RWPE1 (cell line): ENCODE results near the gene GPSM1.

Experiments used
- CTCF ChIA-PET: fragments of 350-600 bp; sonication (Branson Sonifier 250); formaldehyde crosslinking; extraction: SDS; loops from one replicate; lab custom pipeline; 2021; lab: Yijun Ruan, JAX
- POLR2A ChIA-PET: fragments of 400-600 bp; formaldehyde crosslinking; extraction: SDS; loops from one replicate; lab custom pipeline; 2020; ENCODE audit warnings: antibody characterized with exemption; ENCODE audit not compliant: low non-redundant PET; lab: Yijun Ruan, JAX
- DNase-seq: peaks from one replicate; pipeline ENCODE4 v3.0.0; 2012; ENCODE audit warnings: low spot score
- H3K27ac ChIP-seq: fragments of 450-650 bp; 2 replicates; pipeline ENCODE4 v1.5.1; 2017
- TF ChIP-seq, protein P1 (sequence below): fragments of 450-650 bp; conservative IDR thresholded peaks from 2 replicates; pipeline ENCODE4 v1.5.1; 2017; ENCODE audit warnings: low read depth, mild to moderate bottlenecking

The GPSM1 gene

DNA sequence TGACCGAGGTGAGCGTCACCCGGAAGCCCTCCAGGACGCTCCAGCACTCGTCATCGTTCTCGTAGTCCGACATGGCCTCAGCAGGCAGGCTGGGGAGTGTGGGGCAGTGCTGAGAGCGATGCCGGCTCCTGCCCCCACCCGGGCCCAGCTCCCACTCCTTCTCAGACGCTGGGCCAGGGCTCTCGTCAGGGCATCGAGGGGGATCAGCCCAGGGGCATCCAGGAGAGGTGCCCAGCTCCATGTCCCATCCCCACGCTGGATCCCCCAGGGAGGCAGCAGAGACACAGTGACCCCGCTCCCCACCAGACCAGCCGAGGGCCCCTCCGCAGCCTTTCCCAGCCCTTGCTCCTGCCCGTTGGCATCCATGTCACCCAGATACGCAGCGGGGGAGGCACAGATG, 44.7 kb downstream of the GPSM1 start:
- H3K27ac ChIP-seq, result peak overlapping the region; percentile 35; the same call in 1 of the 2 replicates
- ChIA-PET CTCF (interaction anchor here (1.3 to 2.0 kb wide), 2 partner anchors 8 to 9 kb away, joined by 3 to 13 read pairs; partner anchors contain the start of gene DNLZ), POLR2A (interaction anchor here (1.2 kb wide), 1 partner anchor 8 kb away, joined by 5 read pairs; the partner anchor contains the start of gene DNLZ)
- TF ChIP-seq, protein P1, sequence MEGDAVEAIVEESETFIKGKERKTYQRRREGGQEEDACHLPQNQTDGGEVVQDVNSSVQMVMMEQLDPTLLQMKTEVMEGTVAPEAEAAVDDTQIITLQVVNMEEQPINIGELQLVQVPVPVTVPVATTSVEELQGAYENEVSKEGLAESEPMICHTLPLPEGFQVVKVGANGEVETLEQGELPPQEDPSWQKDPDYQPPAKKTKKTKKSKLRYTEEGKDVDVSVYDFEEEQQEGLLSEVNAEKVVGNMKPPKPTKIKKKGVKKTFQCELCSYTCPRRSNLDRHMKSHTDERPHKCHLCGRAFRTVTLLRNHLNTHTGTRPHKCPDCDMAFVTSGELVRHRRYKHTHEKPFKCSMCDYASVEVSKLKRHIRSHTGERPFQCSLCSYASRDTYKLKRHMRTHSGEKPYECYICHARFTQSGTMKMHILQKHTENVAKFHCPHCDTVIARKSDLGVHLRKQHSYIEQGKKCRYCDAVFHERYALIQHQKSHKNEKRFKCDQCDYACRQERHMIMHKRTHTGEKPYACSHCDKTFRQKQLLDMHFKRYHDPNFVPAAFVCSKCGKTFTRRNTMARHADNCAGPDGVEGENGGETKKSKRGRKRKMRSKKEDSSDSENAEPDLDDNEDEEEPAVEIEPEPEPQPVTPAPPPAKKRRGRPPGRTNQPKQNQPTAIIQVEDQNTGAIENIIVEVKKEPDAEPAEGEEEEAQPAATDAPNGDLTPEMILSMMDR, result no peak
- DNase-seq, result no peak

DNA sequence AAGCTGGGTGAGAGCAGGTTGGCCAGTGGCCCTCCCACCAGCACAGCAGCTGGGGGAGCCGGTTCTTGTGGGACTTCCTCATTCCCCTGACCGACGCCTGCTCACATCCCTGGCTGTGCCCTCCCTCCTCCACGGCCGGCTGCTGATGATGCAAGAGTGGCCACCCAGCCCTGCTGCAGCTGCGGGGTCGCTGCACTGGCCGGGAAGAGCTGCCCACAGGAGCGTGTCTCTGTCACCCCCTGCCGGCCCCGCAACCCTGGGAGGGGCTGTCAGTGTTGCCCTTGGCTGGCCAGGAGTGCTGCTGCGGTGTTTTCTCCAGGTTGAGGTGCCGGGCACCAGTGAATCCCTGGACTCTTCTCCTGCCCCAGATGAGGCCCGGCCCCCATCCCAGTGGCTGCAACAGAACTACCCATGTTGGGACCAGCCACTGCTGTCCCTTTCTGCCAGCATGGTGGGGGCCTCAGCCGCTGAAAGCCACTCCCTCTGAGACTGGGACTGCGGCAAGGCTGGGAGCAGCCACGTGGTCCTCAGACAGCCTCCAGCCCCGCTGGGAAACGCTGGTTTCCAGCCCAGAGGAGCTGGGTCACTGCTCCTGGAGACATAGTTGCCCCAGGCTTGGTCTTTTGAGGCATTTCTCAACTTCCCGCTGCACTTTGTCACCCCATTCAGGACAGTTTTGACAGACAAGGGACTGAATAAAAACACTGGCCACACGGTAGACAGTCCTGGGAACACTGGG, 45.4 kb downstream of the GPSM1 start:
- POLR2A ChIA-PET, result interaction anchor here (1.2 kb wide), 1 partner anchor 9 kb away, joined by 5 read pairs; the partner anchor contains the start of gene DNLZ
- TF ChIP-seq, protein P1, result no peak
- DNase-seq, result peak; percentile 31
- H3K27ac ChIP-seq, result peak overlapping the region; percentile 35
- CTCF ChIA-PET, result interaction anchor here (0.6 to 2.0 kb wide), 4 partner anchors 8 to 289 kb away, joined by 3 to 13 read pairs (median 4); partner anchors contain the start of gene DNLZ

DNA sequence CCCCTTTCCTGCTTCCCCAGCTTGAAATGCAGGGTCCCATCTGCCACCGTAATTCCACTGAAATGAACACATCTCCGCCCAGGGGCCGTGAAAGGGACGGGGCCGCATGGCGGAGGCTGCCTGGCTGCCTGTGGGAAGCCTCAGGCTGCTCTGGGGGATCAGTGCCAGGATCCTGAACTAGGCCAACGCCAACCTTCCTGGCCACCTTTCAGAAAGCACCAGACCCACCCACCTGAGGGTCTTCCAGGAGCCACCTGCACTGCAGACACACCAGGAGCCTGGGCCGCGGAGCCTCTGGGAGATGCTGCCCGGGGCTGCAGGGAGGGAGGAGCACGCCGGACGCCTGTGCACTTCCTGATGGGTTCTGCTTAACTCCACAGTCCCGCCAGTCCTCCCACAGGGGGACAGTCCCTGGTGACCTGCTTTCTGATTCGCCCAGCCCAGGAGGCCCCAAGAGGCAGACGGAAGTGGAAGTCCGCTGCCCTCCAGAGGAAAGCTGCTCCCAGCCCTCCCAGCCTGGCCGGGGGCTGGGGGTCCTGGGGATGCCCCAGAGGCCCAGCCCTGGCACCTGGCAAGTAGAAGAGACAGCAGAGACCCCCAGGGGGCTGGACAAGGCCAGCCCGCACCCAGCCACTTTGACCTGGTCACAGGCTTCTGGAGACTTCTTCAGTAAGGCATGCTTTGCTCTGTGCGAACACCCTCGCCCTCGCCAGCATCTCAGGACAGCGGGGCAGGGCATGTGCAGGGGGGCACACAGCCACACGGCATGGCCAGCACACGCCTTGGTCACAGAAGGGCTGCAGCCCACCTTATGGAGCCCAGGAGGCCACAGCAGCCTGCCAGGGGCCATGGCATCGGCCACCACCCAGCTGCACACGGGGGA, 46.2 kb downstream of the GPSM1 start, which contains the start of gene CARD9:
Gene CARD9 (minus strand): TSS at position 370 of the 883 bp plus-strand sequence. CDS start 1,591 bp downstream, outside the sequence.
- peak within 1 kb of the TSS; percentile 35 for H3K27ac ChIP-seq
- ChIA-PET CTCF (interaction anchor here (0.6 to 2.0 kb wide), 3 partner anchors 10 to 288 kb away, joined by 3 to 13 read pairs (median 6); partner anchors contain the start of gene DNLZ), POLR2A (interaction anchor here (1.2 kb wide), 1 partner anchor 10 kb away, joined by 5 read pairs; the partner anchor contains the start of gene DNLZ)
- DNase-seq, result no peak
- TF ChIP-seq, protein P1, result no peak

DNA sequence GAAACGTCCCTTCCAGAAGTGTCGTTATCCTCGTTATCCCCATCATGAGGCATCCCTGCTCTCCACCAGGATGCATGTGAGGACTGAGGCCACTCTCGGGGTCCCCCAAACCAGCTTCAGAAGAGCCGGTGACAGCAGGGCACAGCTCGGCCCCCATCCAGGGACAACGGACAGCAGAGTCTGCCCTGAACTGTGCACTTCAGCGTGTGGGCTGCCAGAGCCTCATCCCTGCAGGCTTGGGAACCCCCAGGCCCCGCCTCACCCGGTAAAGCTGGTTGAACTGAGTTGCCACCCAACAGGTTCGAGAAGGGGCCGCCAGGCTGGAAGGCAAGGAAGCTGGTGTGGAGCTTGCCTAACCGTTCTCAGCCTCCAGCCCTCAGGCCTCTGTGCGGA, 46.8 kb downstream of the GPSM1 start:
- H3K27ac ChIP-seq, result no peak overlapping the region; the same call in 1 of the 2 replicates
- TF ChIP-seq, protein P1, result no peak
- no peak for DNase-seq
- ChIA-PET CTCF (interaction anchor here (0.7 to 1.9 kb wide), 2 partner anchors 8 to 27 kb away, joined by 3 to 6 read pairs; no protein-coding TSS in a partner anchor), POLR2A (no interaction called here)

DNA sequence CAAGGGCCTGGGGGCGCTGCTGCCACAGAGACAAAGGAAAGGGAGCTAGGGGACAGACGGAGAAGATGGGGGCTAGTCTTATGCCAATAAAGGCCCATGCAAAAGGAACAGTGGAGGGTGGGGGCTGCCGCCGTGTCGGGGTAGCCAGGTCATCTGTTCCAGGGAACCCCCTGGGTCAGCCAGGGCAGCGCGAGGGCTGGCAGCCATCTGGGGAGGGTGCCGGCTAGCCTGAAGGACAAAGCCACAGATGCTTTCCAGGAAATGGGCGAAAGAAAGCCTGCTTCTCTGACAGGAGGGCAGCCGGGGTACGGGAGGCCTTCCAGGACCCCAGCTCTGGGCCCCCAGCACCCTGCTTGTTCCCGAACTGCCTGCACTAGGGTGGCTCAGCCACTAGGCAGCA, 47.8 kb downstream of the GPSM1 start:
- ChIA-PET CTCF (interaction anchor here (0.5 to 1.9 kb wide), 6 partner anchors 13 to 150 kb away, joined by 3 to 7 read pairs (median 4); no protein-coding TSS in a partner anchor), POLR2A (no interaction called here)
- no peak for DNase-seq
- H3K27ac ChIP-seq, result peak overlapping the region; percentile 42
- TF ChIP-seq, protein P1, result no peak
